OCI-LY1 (cell line): ENCODE data around the gene HEXIM2.

Experiments used
- H2AFZ ChIP-seq: fragments of 200-600 bp; sonication (generic), shearing (Covaris generic); 2 replicates; pipeline ENCODE4 v1.6.0; 2014; ENCODE audit warnings: antibody characterized with exemption, mild to moderate bottlenecking, low read length
- H3F3A ChIP-seq: fragments of 200-600 bp; sonication (generic), shearing (Covaris generic); 2 replicates; pipeline ENCODE4 v1.6.0; 2014; ENCODE audit warnings: mild to moderate bottlenecking, antibody characterized with exemption, low read length, moderate library complexity; ENCODE audit not compliant: insufficient read depth
- H3K27ac ChIP-seq: fragments of 200-600 bp; sonication (generic); 2 replicates; pipeline ENCODE4 v1.5.1; 2014; ENCODE audit warnings: low read length, mixed run types, mild to moderate bottlenecking, low read depth; ENCODE audit not compliant: poor library complexity, severe bottlenecking
- H3K27me3 ChIP-seq: fragments of 200-600 bp; sonication (generic); 2 replicates; pipeline ENCODE4 v1.6.0; 2014; ENCODE audit warnings: antibody characterized with exemption, mild to moderate bottlenecking, low read length, moderate library complexity; ENCODE audit not compliant: insufficient read depth
- H3K36me3 ChIP-seq: fragments of 200-600 bp; sonication (generic); 2 replicates; pipeline ENCODE4 v1.6.1; 2014; ENCODE audit warnings: mild to moderate bottlenecking, antibody characterized with exemption, low read length, moderate library complexity, mixed read lengths; ENCODE audit not compliant: insufficient read depth
- H3K4me1 ChIP-seq: fragments of 200-600 bp; sonication (generic); 2 replicates; pipeline ENCODE4 v1.5.1; 2014; ENCODE audit warnings: mild to moderate bottlenecking, low read length, moderate library complexity; ENCODE audit not compliant: insufficient read depth, severe bottlenecking
- H3K4me2 ChIP-seq: fragments of 200-600 bp; sonication (generic), shearing (Covaris generic); 2 replicates; pipeline ENCODE4 v1.6.1; 2014; ENCODE audit warnings: low read length
- H3K4me3 ChIP-seq: fragments of 200-600 bp; sonication (generic); 2 replicates; pipeline ENCODE4 v1.5.1; 2014; ENCODE audit warnings: low read length, low read depth, mild to moderate bottlenecking, mixed read lengths; ENCODE audit not compliant: poor library complexity, severe bottlenecking
- H3K79me2 ChIP-seq: fragments of 200-600 bp; shearing (Covaris generic); 2 replicates; pipeline ENCODE4 v1.6.1; 2016; ENCODE audit warnings: mixed run types, low read length, mixed read lengths; ENCODE audit not compliant: insufficient read depth
- H3K9ac ChIP-seq: fragments of 200-600 bp; sonication (generic), shearing (Covaris generic); 2 replicates; pipeline ENCODE4 v1.6.1; 2014; ENCODE audit warnings: mild to moderate bottlenecking, low read length, mixed read lengths
- H3K9me2 ChIP-seq: fragments of 200-600 bp; sonication (generic), shearing (Covaris generic); 2 replicates; pipeline ENCODE4 v1.6.1; 2014; ENCODE audit warnings: low read depth, mild to moderate bottlenecking, low read length, mixed read lengths
- H3K9me3 ChIP-seq: fragments of 200-600 bp; shearing (Covaris generic); 2 replicates; pipeline ENCODE4 v1.6.1; 2014; ENCODE audit warnings: low read length, mixed read lengths
- H4K20me1 ChIP-seq: fragments of 200-600 bp; sonication (generic), shearing (Covaris generic); 2 replicates; pipeline ENCODE4 v1.6.0; 2016; ENCODE audit warnings: mild to moderate bottlenecking, low read length; ENCODE audit not compliant: insufficient read depth
- CTCF ChIP-seq: fragments of 200-600 bp; sonication (generic), shearing (Covaris generic); IDR thresholded peaks from 2 replicates; pipeline ENCODE4 v1.5.1; 2017; ENCODE audit warnings: mild to moderate bottlenecking, antibody characterized with exemption, low read length, moderate library complexity, mixed read lengths
- EZH2 ChIP-seq: fragments of 200-600 bp; sonication (generic), shearing (Covaris generic); IDR thresholded peaks from 2 replicates; pipeline ENCODE4 v1.8.0; 2017; ENCODE audit warnings: borderline replicate concordance, mixed run types, mild to moderate bottlenecking, antibody characterized with exemption, low read length, moderate library complexity, mixed read lengths

HEXIM2 gene

GRCh38 chr17:45143767-45144198 is 17.9 kb upstream of the HEXIM2 start:
- Histone ChIP-seq H3F3A (no peaks in the 10 kb centered on the region), H3K9me3 (no peaks in the 10 kb centered on the region), H3K9me2 (no peaks in the 10 kb centered on the region), H4K20me1 (no peaks in the 10 kb centered on the region), H2AFZ (no peak overlapping the region), H3K36me3 (no peaks in the 10 kb centered on the region), H3K4me2 (peak overlapping the region; percentile 39), H3K27me3 (no peaks in the 10 kb centered on the region), H3K9ac (no peak overlapping the region), H3K79me2 (no peaks in the 10 kb centered on the region), H3K4me1 (peaks cover 20% of the 10 kb centered on the region), H3K27ac (no peak overlapping the region), H3K4me3 (no peak overlapping the region)
- TF ChIP-seq CTCF (no peak), EZH2 (no peak)

GRCh38 chr17:45144199-45145034 is 17.3 kb upstream of the HEXIM2 start:
- H2AFZ ChIP-seq = no peak overlapping the region
- H3K27me3 ChIP-seq = no peaks in the 10 kb centered on the region
- H3F3A ChIP-seq = no peaks in the 10 kb centered on the region
- no peaks in the 10 kb centered on the region for H3K9me3 ChIP-seq
- H3K9me2 ChIP-seq = no peaks in the 10 kb centered on the region
- H4K20me1 ChIP-seq = no peaks in the 10 kb centered on the region
- no peak overlapping the region for H3K4me3 ChIP-seq
- no peaks in the 10 kb centered on the region for H3K79me2 ChIP-seq
- H3K4me1 ChIP-seq = peaks cover 27% of the 10 kb centered on the region
- H3K4me2 ChIP-seq = peak overlapping the region; percentile 39
- no peaks in the 10 kb centered on the region for H3K36me3 ChIP-seq
- no peak for TF ChIP-seq EZH2
- TF ChIP-seq CTCF = no peak
- no peak overlapping the region for H3K27ac ChIP-seq
- H3K9ac ChIP-seq = no peak overlapping the region

GRCh38 chr17:45145035-45145389 is 16.7 kb upstream of the HEXIM2 start:
- Histone ChIP-seq H3K27me3 (no peaks in the 10 kb centered on the region), H3K79me2 (no peaks in the 10 kb centered on the region), H3F3A (no peaks in the 10 kb centered on the region), H3K9ac (no peak overlapping the region), H3K4me1 (peaks cover 33% of the 10 kb centered on the region), H3K4me2 (no peak overlapping the region), H3K9me3 (no peaks in the 10 kb centered on the region), H3K36me3 (no peaks in the 10 kb centered on the region), H3K9me2 (no peaks in the 10 kb centered on the region), H2AFZ (no peak overlapping the region), H3K4me3 (no peak overlapping the region), H4K20me1 (no peaks in the 10 kb centered on the region), H3K27ac (no peak overlapping the region)
- no peak for TF ChIP-seq CTCF
- no peak for TF ChIP-seq EZH2
